GM18499 (cell line): Measurements from ENCODE around the gene GP1BA.

Experiments
- ATAC-seq: cut with Tn5 transposase; IDR thresholded peaks from one replicate; pipeline ENCODE4 v1.9.1; 2021; ENCODE audit warnings: moderate number of reproducible peaks; ENCODE audit not compliant: insufficient read depth, unreplicated experiment

Gene GP1BA

GRCh38 chr17:4931963-4932362 is at the start of gene GP1BA:
TSS of gene GP1BA (plus strand) at chr17:4932277. CDS start at chr17:4932605, 328 bp downstream.
- ATAC-seq, result no peak

GRCh38 chr17:4884489-4884888 is 47.6 kb upstream of the GP1BA start:
- ATAC-seq, result no peak

GRCh38 chr17:4886830-4887229 is 45.2 kb upstream of the GP1BA start:
- no peak for ATAC-seq

- no peak for ATAC-seq
Observed at GRCh38 chr17:4887581-4887980, 44.5 kb upstream of the GP1BA start.

GRCh38 chr17:4891411-4892410 is 40.4 kb upstream of the GP1BA start:
- ATAC-seq, result no peak

GRCh38 chr17:4892499-4893221 is 39.4 kb upstream of the GP1BA start:
- ATAC-seq, result no peak

- no peak for ATAC-seq
Observed at GRCh38 chr17:4893272-4893671, 38.8 kb upstream of the GP1BA start.

- no peak for ATAC-seq
Observed at GRCh38 chr17:4893721-4894560, 38.1 kb upstream of the GP1BA start.

GRCh38 chr17:4895121-4895520 is 37.0 kb upstream of the GP1BA start:
- ATAC-seq, result no peak

GRCh38 chr17:4895657-4896331 is 36.3 kb upstream of the GP1BA start:
- no peak for ATAC-seq

GRCh38 chr17:4896332-4897197 is 35.5 kb upstream of the GP1BA start:
- ATAC-seq, result no peak

- no peak for ATAC-seq
Observed at GRCh38 chr17:4897198-4897687, 34.8 kb upstream of the GP1BA start.

GRCh38 chr17:4897785-4898184 is 34.3 kb upstream of the GP1BA start:
- no peak for ATAC-seq

- ATAC-seq, result no peak
Observed at GRCh38 chr17:4898351-4898750, 33.7 kb upstream of the GP1BA start.

- no peak for ATAC-seq
Observed at GRCh38 chr17:4898927-4899326, 33.1 kb upstream of the GP1BA start.

GRCh38 chr17:4899341-4900230 is 32.5 kb upstream of the GP1BA start, which contains the start of gene C17orf107:
TSS of gene C17orf107 (plus strand) at chr17:4899536. CDS start at chr17:4899763, 227 bp downstream.
- no peak for ATAC-seq

- ATAC-seq, result no peak
Observed at GRCh38 chr17:4900231-4901107, 31.6 kb upstream of the GP1BA start.
